Measurements from ENCODE around the gene MFSD12. TPM values are rescaled to one million over a fixed set of nuclear protein-coding genes. Genes with fewer than 3 reads are reported as not detected.
A peak's percentile ranks its signal among the peaks of the same experiment; 100 is the strongest.

The MFSD12 gene
- total RNA-seq, 1 donor from 2014 or later = 80.9 TPM

- peak overlapping the region; percentile 46 for H3K27ac Mint-ChIP-seq
- no peak for TF ChIP-seq CTCF (conservative IDR thresholded peaks at IDR 0.05)
- no peak overlapping the region for H3K4me3 Mint-ChIP-seq
- DNase-seq (ENCODE audit: extremely low spot score, unreplicated experiment) = no peak
- H3K36me3 Mint-ChIP-seq = no peaks in the 10 kb centered on the region
- H3K9me3 Mint-ChIP-seq = no peaks in the 10 kb centered on the region
- peaks cover 8% of the 10 kb centered on the region for H3K4me1 Mint-ChIP-seq (ENCODE audit: unreplicated experiment)
- no peaks in the 10 kb centered on the region for H3K27me3 Mint-ChIP-seq
Observed at GRCh38 chr19:3538258-3538929, 19.0 kb downstream of the MFSD12 start.

- Mint-ChIP-seq H3K4me3 (no peak overlapping the region), H3K27me3 (no peaks in the 10 kb centered on the region), H3K27ac (peak overlapping the region; percentile 46), H3K4me1 (ENCODE audit: unreplicated experiment) (peaks cover 8% of the 10 kb centered on the region), H3K9me3 (no peaks in the 10 kb centered on the region), H3K36me3 (no peaks in the 10 kb centered on the region)
- TF ChIP-seq CTCF (conservative IDR thresholded peaks at IDR 0.05) = no peak
- peak; percentile 67 for DNase-seq (ENCODE audit: extremely low spot score, unreplicated experiment)
Observed at GRCh38 chr19:3537438-3538240, 19.7 kb downstream of the MFSD12 start.

- no peak for TF ChIP-seq CTCF (conservative IDR thresholded peaks at IDR 0.05)
- peaks cover 8% of the 10 kb centered on the region for H3K4me1 Mint-ChIP-seq (ENCODE audit: unreplicated experiment)
- no peaks in the 10 kb centered on the region for H3K36me3 Mint-ChIP-seq
- H3K9me3 Mint-ChIP-seq = no peaks in the 10 kb centered on the region
- H3K27ac Mint-ChIP-seq = no peak overlapping the region
- H3K4me3 Mint-ChIP-seq = no peak overlapping the region
- no peak for DNase-seq (ENCODE audit: extremely low spot score, unreplicated experiment)
- no peaks in the 10 kb centered on the region for H3K27me3 Mint-ChIP-seq
Observed at GRCh38 chr19:3537101-3537437, 20.3 kb downstream of the MFSD12 start.

GRCh38 chr19:3536429-3537100 is 20.8 kb downstream of the MFSD12 start:
- Mint-ChIP-seq H3K4me3 (no peak overlapping the region), H3K9me3 (no peaks in the 10 kb centered on the region), H3K36me3 (no peaks in the 10 kb centered on the region), H3K27ac (no peak overlapping the region), H3K4me1 (ENCODE audit: unreplicated experiment) (peaks cover 8% of the 10 kb centered on the region), H3K27me3 (no peaks in the 10 kb centered on the region)
- no peak for TF ChIP-seq CTCF (conservative IDR thresholded peaks at IDR 0.05)
- DNase-seq (ENCODE audit: extremely low spot score, unreplicated experiment) = no peak

GRCh38 chr19:3535981-3536380 is 21.4 kb downstream of the MFSD12 start:
- no peaks in the 10 kb centered on the region for H3K27me3 Mint-ChIP-seq
- no peak overlapping the region for H3K27ac Mint-ChIP-seq
- no peak overlapping the region for H3K4me3 Mint-ChIP-seq
- TF ChIP-seq CTCF (conservative IDR thresholded peaks at IDR 0.05) = no peak
- no peaks in the 10 kb centered on the region for H3K36me3 Mint-ChIP-seq
- DNase-seq (ENCODE audit: extremely low spot score, unreplicated experiment) = no peak
- H3K9me3 Mint-ChIP-seq = no peaks in the 10 kb centered on the region
- peaks cover 8% of the 10 kb centered on the region for H3K4me1 Mint-ChIP-seq (ENCODE audit: unreplicated experiment)

Measured in type B pancreatic cell (in vitro differentiated cells).